ENCODE measurements around the gene SPEF2. TPM values are rescaled to one million over a fixed set of nuclear protein-coding genes. Genes with fewer than 3 reads are reported as not detected.

Gene SPEF2
- total and polyA plus RNA-seq, 2 donors (not counting 1 experiment from before 2014, with no cell fraction given): 0.31 to 0.59 TPM

GRCh38 chr5:35634326-35634725, 16.7 kb downstream of the SPEF2 start:
- H3K9ac ChIP-seq (ENCODE audit: low read length): no peak overlapping the region
- H3K9me3 Mint-ChIP-seq (ENCODE audit: insufficient read depth): peaks cover 12% of the 10 kb centered on the region
- no peak overlapping the region for H3K27ac ChIP-seq (ENCODE audit: low read length in 2 of 2)
- H3K36me3 ChIP-seq (replicated peaks in 1 of 2; ENCODE audit: control extremely low read depth in 1 of 2, control insufficient read depth in 1 of 2, extremely low read depth in 1 of 2, insufficient read depth in 2 of 2, low read length in 1 of 2): no peaks in the 10 kb centered on the region
- DNase-seq (no peak), ATAC-seq (ENCODE audit: low read depth) (no peak)
- H3K27me3 ChIP-seq (replicated peaks in 1 of 4; ENCODE audit: control extremely low read depth in 1 of 4, control insufficient read depth in 3 of 4, insufficient read depth in 4 of 4, low read length in 3 of 4): no peaks in the 10 kb centered on the region
- no peak overlapping the region for H3K4me3 Mint-ChIP-seq
- TF ChIP-seq, protein P1, sequence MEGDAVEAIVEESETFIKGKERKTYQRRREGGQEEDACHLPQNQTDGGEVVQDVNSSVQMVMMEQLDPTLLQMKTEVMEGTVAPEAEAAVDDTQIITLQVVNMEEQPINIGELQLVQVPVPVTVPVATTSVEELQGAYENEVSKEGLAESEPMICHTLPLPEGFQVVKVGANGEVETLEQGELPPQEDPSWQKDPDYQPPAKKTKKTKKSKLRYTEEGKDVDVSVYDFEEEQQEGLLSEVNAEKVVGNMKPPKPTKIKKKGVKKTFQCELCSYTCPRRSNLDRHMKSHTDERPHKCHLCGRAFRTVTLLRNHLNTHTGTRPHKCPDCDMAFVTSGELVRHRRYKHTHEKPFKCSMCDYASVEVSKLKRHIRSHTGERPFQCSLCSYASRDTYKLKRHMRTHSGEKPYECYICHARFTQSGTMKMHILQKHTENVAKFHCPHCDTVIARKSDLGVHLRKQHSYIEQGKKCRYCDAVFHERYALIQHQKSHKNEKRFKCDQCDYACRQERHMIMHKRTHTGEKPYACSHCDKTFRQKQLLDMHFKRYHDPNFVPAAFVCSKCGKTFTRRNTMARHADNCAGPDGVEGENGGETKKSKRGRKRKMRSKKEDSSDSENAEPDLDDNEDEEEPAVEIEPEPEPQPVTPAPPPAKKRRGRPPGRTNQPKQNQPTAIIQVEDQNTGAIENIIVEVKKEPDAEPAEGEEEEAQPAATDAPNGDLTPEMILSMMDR (IDR thresholded peaks at IDR 0.05): no peak
- TF ChIP-seq EZH2 (IDR thresholded peaks at IDR 0.05; ENCODE audit: borderline replicate concordance, insufficient read depth, low read depth, low read length, poor library complexity, severe bottlenecking): no peak
- no peaks in the 10 kb centered on the region for H3K4me1 Mint-ChIP-seq
- no peak overlapping the region for H2AFZ ChIP-seq (ENCODE audit: insufficient read depth, low read depth, low read length, poor library complexity, severe bottlenecking)
- no peaks in the 10 kb centered on the region for H3K27me3 Mint-ChIP-seq
- intact Hi-C loops (cut with micrococcal nuclease): no loop called here
- no peak overlapping the region for H3K4me3 ChIP-seq (ENCODE audit: control extremely low read depth in 1 of 5, extremely low read depth in 1 of 5, insufficient read depth in 1 of 5, low read depth in 2 of 5, low read length in 4 of 5)
- no peaks in the 10 kb centered on the region for H4K20me1 ChIP-seq (ENCODE audit: control insufficient read depth, insufficient read depth, low read length, poor library complexity, severe bottlenecking)
- ChIA-PET CTCF (no interaction called here), POLR2A (no interaction called here)
- H3K27ac Mint-ChIP-seq: no peak overlapping the region
- no peaks in the 10 kb centered on the region for H3K4me1 ChIP-seq (ENCODE audit: control insufficient read depth in 2 of 2, insufficient read depth in 2 of 2, low read length in 2 of 2)
- H3K4me2 ChIP-seq (replicated peaks; ENCODE audit: low read depth, low read length, poor library complexity, severe bottlenecking): no peak overlapping the region
- no peaks in the 10 kb centered on the region for H3K79me2 ChIP-seq (ENCODE audit: control insufficient read depth, insufficient read depth, low read length)
- H3K9me3 ChIP-seq (ENCODE audit: control extremely low read depth in 1 of 3, control insufficient read depth in 2 of 3, insufficient read depth in 1 of 3, low read length in 2 of 3): no peaks in the 10 kb centered on the region

DNA sequence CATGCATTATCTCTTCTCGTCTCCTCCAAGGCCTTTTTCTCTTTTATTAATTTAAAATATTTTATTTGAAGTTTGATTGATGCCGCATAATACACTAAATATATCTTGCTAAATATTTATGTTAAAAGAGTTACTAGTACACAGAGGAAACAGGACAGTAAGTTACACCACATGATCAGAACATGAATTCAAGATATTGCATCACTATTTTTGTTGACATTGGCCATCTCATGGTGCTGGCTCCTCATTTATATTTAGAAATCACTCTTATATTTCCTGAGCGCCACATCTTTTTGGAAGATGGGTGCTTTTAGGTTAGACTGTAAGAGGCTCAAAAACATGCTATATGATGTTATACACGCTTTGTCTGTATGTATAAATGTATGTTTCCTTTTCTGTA, 23.0 kb downstream of the SPEF2 start:
- no peaks in the 10 kb centered on the region for H3K79me2 ChIP-seq (ENCODE audit: control insufficient read depth, insufficient read depth, low read length)
- CTCF ChIA-PET: no interaction called here
- H3K27ac ChIP-seq (ENCODE audit: low read length in 2 of 2): no peak overlapping the region
- H3K9me3 Mint-ChIP-seq (ENCODE audit: insufficient read depth): no peaks in the 10 kb centered on the region
- WGBS (ENCODE audit: insufficient coverage): no CpG with 5 or more reads among the region's 4 CpGs
- H3K27ac Mint-ChIP-seq: no peak overlapping the region
- no peak overlapping the region for H3K4me2 ChIP-seq (replicated peaks; ENCODE audit: low read depth, low read length, poor library complexity, severe bottlenecking)
- no peaks in the 10 kb centered on the region for H3K4me1 ChIP-seq (ENCODE audit: control insufficient read depth in 2 of 2, insufficient read depth in 2 of 2, low read length in 2 of 2)
- DNase-seq: no peak
- intact Hi-C loops (cut with micrococcal nuclease): no loop called here
- H3K4me1 Mint-ChIP-seq: no peaks in the 10 kb centered on the region
- no peak overlapping the region for H2AFZ ChIP-seq (ENCODE audit: insufficient read depth, low read depth, low read length, poor library complexity, severe bottlenecking)
- no peaks in the 10 kb centered on the region for H3K36me3 ChIP-seq (replicated peaks in 1 of 2; ENCODE audit: control extremely low read depth in 1 of 2, control insufficient read depth in 1 of 2, extremely low read depth in 1 of 2, insufficient read depth in 2 of 2, low read length in 1 of 2)
- no peak for ATAC-seq (ENCODE audit: low read depth)
- POLR2A ChIA-PET: no interaction called here
- no peaks in the 10 kb centered on the region for H4K20me1 ChIP-seq (ENCODE audit: control insufficient read depth, insufficient read depth, low read length, poor library complexity, severe bottlenecking)
- no peak overlapping the region for H3K4me3 Mint-ChIP-seq
- H3K9me3 ChIP-seq (ENCODE audit: control extremely low read depth in 1 of 3, control insufficient read depth in 2 of 3, insufficient read depth in 1 of 3, low read length in 2 of 3): no peaks in the 10 kb centered on the region
- H3K27me3 Mint-ChIP-seq: no peaks in the 10 kb centered on the region
- H3K27me3 ChIP-seq (replicated peaks in 1 of 4; ENCODE audit: control extremely low read depth in 1 of 4, control insufficient read depth in 3 of 4, insufficient read depth in 4 of 4, low read length in 3 of 4): no peaks in the 10 kb centered on the region
- TF ChIP-seq, protein P1 (IDR thresholded peaks at IDR 0.05): no peak
- no peak for TF ChIP-seq EZH2 (IDR thresholded peaks at IDR 0.05; ENCODE audit: borderline replicate concordance, insufficient read depth, low read depth, low read length, poor library complexity, severe bottlenecking)
- no peak overlapping the region for H3K4me3 ChIP-seq (ENCODE audit: control extremely low read depth in 1 of 5, extremely low read depth in 1 of 5, insufficient read depth in 1 of 5, low read depth in 2 of 5, low read length in 4 of 5)
- no peak overlapping the region for H3K9ac ChIP-seq (ENCODE audit: low read length)
